Lower lobe of right lung (tissue), 2 donors: ENCODE results near the gene CDYL2. TPM values are rescaled to one million over a fixed set of nuclear protein-coding genes. Genes with fewer than 3 reads are reported as not detected.

Experiments used
- ATAC-seq, 2 donors: fragments of 200-7000 bp; cut with Tn5 transposase; one replicate each; pipeline ENCODE4 v1.9.1; 2020 to 2022; ENCODE audit warnings: mild to moderate bottlenecking in 2 of 2, moderate library complexity in 2 of 2
- DNase-seq: peaks from one replicate; pipeline ENCODE4 v3.0.0-alpha.2; 2020
- H3K27ac ChIP-seq: fragments of 200-600 bp; one replicate; pipeline ENCODE4 v1.8.0; 2022
- H3K27me3 ChIP-seq: fragments of 200-600 bp; one replicate; pipeline ENCODE4 v1.8.0; 2022; ENCODE audit warnings: low read depth
- H3K36me3 ChIP-seq: fragments of 200-600 bp; one replicate; pipeline ENCODE4 v1.8.0; 2022; ENCODE audit warnings: mild to moderate bottlenecking
- H3K4me1 ChIP-seq: fragments of 200-600 bp; one replicate; pipeline ENCODE4 v1.8.0; 2022
- H3K4me3 ChIP-seq: fragments of 200-600 bp; one replicate; pipeline ENCODE4 v1.8.0; 2022; ENCODE audit warnings: mild to moderate bottlenecking
- H3K9me3 ChIP-seq: fragments of 200-600 bp; one replicate; pipeline ENCODE4 v1.8.0; 2022
- CTCF ChIP-seq: fragments of 200-600 bp; IDR thresholded peaks from one replicate; pipeline ENCODE4 v1.8.0; 2022; ENCODE audit warnings: antibody characterized with exemption, mild to moderate bottlenecking
- intact Hi-C: fragments of 100-400 bp; cut with DNase I; formaldehyde crosslinking; loops from one replicate; pipeline ENCODE4 v1.11.0; 2022
- total RNA-seq: library from RNA; stranded (reverse); fragmentation: NEBNext Ultra II Directional; extraction: Animal tissue kit (Norgen Biotek cat#: 25700); gene quantifications from one replicate; pipeline ENCODE4 v1.2.1, GENCODE V29; 2021
- donor health status: DM: no; HTN: yes; CAD: no; lungs with severe emphysema.

CDYL2 gene
- total RNA-seq, 1 donor from 2014 or later, result 14.7 TPM

- Histone ChIP-seq H3K27ac (no peak overlapping the region), H3K4me3 (no peak overlapping the region), H3K27me3 (no peaks in the 10 kb centered on the region), H3K4me1 (no peaks in the 10 kb centered on the region), H3K36me3 (no peaks in the 10 kb centered on the region), H3K9me3 (peaks cover 10% of the 10 kb centered on the region)
- DNase-seq (no peak), ATAC-seq (no peak)
- no peak for TF ChIP-seq CTCF
- intact Hi-C loops, result no loop called here
These were observed 172.8 kb downstream of the CDYL2 start for GRCh38 chr16:80631581-80631980.

DNA sequence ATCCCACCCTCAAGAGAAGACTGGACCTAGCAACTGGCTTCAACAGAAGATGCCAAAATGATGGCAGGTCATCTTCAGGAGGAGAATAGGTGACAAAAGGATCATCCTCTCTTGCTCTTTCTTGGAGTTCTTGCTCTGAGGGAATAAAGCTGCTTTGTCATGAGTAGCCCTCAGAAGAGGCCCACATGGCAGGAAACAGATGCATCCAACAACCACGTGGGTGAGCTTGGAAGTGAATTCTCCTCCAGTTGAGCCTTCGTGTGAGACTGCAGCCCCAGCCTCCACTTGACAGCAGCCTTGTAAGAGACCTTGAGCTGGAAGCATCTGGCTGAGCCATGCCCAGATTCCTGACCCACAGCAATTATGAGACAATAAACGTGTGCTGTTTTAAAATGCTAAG lies 176.1 kb downstream of the CDYL2 start:
- TF ChIP-seq CTCF, result no peak
- DNase-seq, result no peak
- peaks cover 6% of the 10 kb centered on the region for H3K9me3 ChIP-seq
- no peaks in the 10 kb centered on the region for H3K27me3 ChIP-seq
- H3K27ac ChIP-seq, result no peak overlapping the region
- H3K4me1 ChIP-seq, result no peaks in the 10 kb centered on the region
- no peak for ATAC-seq
- intact Hi-C loops, result no loop called here
- H3K36me3 ChIP-seq, result no peaks in the 10 kb centered on the region
- no peak overlapping the region for H3K4me3 ChIP-seq

GRCh38 chr16:80627108-80627507 lies 177.3 kb downstream of the CDYL2 start:
- H3K9me3 ChIP-seq, result peaks cover 6% of the 10 kb centered on the region
- TF ChIP-seq CTCF, result no peak
- H3K27me3 ChIP-seq, result no peaks in the 10 kb centered on the region
- ATAC-seq (no peak), DNase-seq (no peak)
- H3K36me3 ChIP-seq, result no peaks in the 10 kb centered on the region
- H3K27ac ChIP-seq, result no peak overlapping the region
- no peaks in the 10 kb centered on the region for H3K4me1 ChIP-seq
- H3K4me3 ChIP-seq, result no peak overlapping the region
- intact Hi-C loops, result no loop called here

- DNase-seq, result no peak
These were observed 181.0 kb downstream of the CDYL2 start for GRCh38 chr16:80623376-80623775.

GRCh38 chr16:80622007-80622406 lies 182.4 kb downstream of the CDYL2 start:
- ATAC-seq (no peak), DNase-seq (no peak)
- H3K9me3 ChIP-seq, result peaks cover 6% of the 10 kb centered on the region
- no peaks in the 10 kb centered on the region for H3K27me3 ChIP-seq
- H3K36me3 ChIP-seq, result peaks cover 3% of the 10 kb centered on the region
- intact Hi-C loops, result no loop called here
- H3K4me3 ChIP-seq, result no peak overlapping the region
- no peak overlapping the region for H3K27ac ChIP-seq
- TF ChIP-seq CTCF, result no peak
- no peaks in the 10 kb centered on the region for H3K4me1 ChIP-seq

More at GRCh38 chr16:80623376-80623775, 181.0 kb downstream of the CDYL2 start:
- peaks cover 3% of the 10 kb centered on the region for H3K36me3 ChIP-seq
- ATAC-seq, result no peak
- intact Hi-C loops, result no loop called here
- no peak overlapping the region for H3K4me3 ChIP-seq
- H3K9me3 ChIP-seq, result peaks cover 6% of the 10 kb centered on the region
- H3K4me1 ChIP-seq, result no peaks in the 10 kb centered on the region
- H3K27me3 ChIP-seq, result no peaks in the 10 kb centered on the region
- TF ChIP-seq CTCF, result no peak
- no peak overlapping the region for H3K27ac ChIP-seq
